ENCODE measurements around the gene SYNDIG1. TPM values are rescaled to one million over a fixed set of nuclear protein-coding genes. Genes with fewer than 3 reads are reported as not detected.
"Not testable (repeated sequence)": the region's sequence is repeated elsewhere in the genome, so short reads cannot be mapped to it uniquely, and the experiment has no call there.

The SYNDIG1 gene
- total and polyA plus RNA-seq, 5 donors from 2014 or later, result not detected

GRCh38 chr20:24506146-24506545 lies 36.7 kb downstream of the SYNDIG1 start:
- Mint-ChIP-seq H3K4me1 (no peaks in the 10 kb centered on the region), H3K27ac (no peak overlapping the region), H3K4me3 (no peak overlapping the region), H3K9me3 (no peaks in the 10 kb centered on the region), H3K36me3 (no peaks in the 10 kb centered on the region), H3K27me3 (peaks cover 4% of the 10 kb centered on the region)
- Histone ChIP-seq H3K4me3 (ENCODE audit: low read depth, low read length) (no peak overlapping the region), H3K36me3 (ENCODE audit: control insufficient read depth, insufficient read depth, low read length) (no peaks in the 10 kb centered on the region), H3K9me3 (ENCODE audit: control insufficient read depth in 2 of 2, low read length in 2 of 2) (no peaks in the 10 kb centered on the region), H3K27ac (ENCODE audit: insufficient read depth, low read length, poor library complexity, severe bottlenecking) (no peak overlapping the region), H3K27me3 (ENCODE audit: control insufficient read depth, insufficient read depth, low read length) (no peaks in the 10 kb centered on the region), H3K4me1 (ENCODE audit: control insufficient read depth, insufficient read depth, low read length, poor library complexity, severe bottlenecking) (no peaks in the 10 kb centered on the region)
- no peak for ATAC-seq (ENCODE audit: low read depth in 2 of 2)
- no peak for DNase-seq

GRCh38 chr20:24506696-24507095 lies 37.3 kb downstream of the SYNDIG1 start:
- H3K4me1 ChIP-seq (ENCODE audit: control insufficient read depth, insufficient read depth, low read length, poor library complexity, severe bottlenecking), result no peaks in the 10 kb centered on the region
- no peak overlapping the region for H3K4me3 Mint-ChIP-seq
- ATAC-seq (ENCODE audit: low read depth in 2 of 2), result no peak
- H3K27ac Mint-ChIP-seq, result no peak overlapping the region
- H3K4me1 Mint-ChIP-seq, result no peaks in the 10 kb centered on the region
- H3K27ac ChIP-seq (ENCODE audit: insufficient read depth, low read length, poor library complexity, severe bottlenecking), result no peak overlapping the region
- no peaks in the 10 kb centered on the region for H3K27me3 ChIP-seq (ENCODE audit: control insufficient read depth, insufficient read depth, low read length)
- DNase-seq, result no peak
- H3K4me3 ChIP-seq (ENCODE audit: low read depth, low read length), result no peak overlapping the region
- H3K27me3 Mint-ChIP-seq, result peaks cover 4% of the 10 kb centered on the region
- H3K36me3 Mint-ChIP-seq, result no peaks in the 10 kb centered on the region
- peaks cover 0 to 1% (median 0%) of the 10 kb centered on the region in 7 donors for H3K9me3 Mint-ChIP-seq
- no peaks in the 10 kb centered on the region for H3K9me3 ChIP-seq (ENCODE audit: control insufficient read depth in 2 of 2, low read length in 2 of 2)
- no peaks in the 10 kb centered on the region for H3K36me3 ChIP-seq (ENCODE audit: control insufficient read depth, insufficient read depth, low read length)

DNA sequence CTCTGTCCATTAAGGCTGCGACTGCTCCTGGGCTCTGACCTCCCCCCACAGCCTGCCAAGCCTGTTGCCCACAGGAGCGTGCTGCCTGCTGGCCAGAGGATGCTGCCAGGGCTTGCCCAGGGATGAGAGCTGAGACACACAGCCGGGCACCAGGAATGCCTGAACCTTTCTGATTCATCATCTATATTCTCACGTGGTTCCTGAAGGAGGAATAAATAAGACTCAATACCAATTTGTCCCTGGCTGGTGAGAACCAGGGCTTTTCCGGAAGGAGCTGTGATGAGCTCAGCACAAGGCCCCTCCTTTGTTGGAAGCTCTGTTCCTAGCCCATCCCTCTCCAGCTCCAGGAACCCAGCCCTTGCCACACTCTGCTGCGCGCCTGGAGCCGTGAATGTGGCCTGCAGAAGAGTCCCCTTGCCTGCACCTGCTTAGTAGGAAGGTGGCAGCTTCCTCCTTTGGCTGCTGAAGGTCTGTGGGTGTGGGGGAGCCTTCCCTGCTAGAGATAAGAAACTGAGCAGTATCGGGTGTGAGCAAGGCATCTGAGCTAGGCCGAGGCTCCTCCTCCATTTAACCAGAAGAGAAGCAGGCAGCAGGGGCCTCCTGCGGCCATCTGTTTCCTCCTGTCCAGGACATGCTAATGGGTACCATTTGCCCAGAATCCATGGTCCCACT lies 37.9 kb downstream of the SYNDIG1 start:
- Mint-ChIP-seq H3K36me3 (no peaks in the 10 kb centered on the region), H3K9me3 (peaks cover 0 to 1% (median 0%) of the 10 kb centered on the region in 7 donors), H3K27me3 (peaks cover 4% of the 10 kb centered on the region), H3K4me1 (no peaks in the 10 kb centered on the region), H3K27ac (no peak overlapping the region), H3K4me3 (no peak overlapping the region)
- H3K27me3 ChIP-seq (ENCODE audit: control insufficient read depth, insufficient read depth, low read length), result no peaks in the 10 kb centered on the region
- no peaks in the 10 kb centered on the region for H3K4me1 ChIP-seq (ENCODE audit: control insufficient read depth, insufficient read depth, low read length, poor library complexity, severe bottlenecking)
- H3K36me3 ChIP-seq (ENCODE audit: control insufficient read depth, insufficient read depth, low read length), result no peaks in the 10 kb centered on the region
- H3K4me3 ChIP-seq (ENCODE audit: low read depth, low read length), result no peak overlapping the region
- no peak overlapping the region for H3K27ac ChIP-seq (ENCODE audit: insufficient read depth, low read length, poor library complexity, severe bottlenecking)
- no peak for ATAC-seq (ENCODE audit: low read depth in 2 of 2)
- no peaks in the 10 kb centered on the region for H3K9me3 ChIP-seq (ENCODE audit: control insufficient read depth in 2 of 2, low read length in 2 of 2)
- no peak for DNase-seq

DNA sequence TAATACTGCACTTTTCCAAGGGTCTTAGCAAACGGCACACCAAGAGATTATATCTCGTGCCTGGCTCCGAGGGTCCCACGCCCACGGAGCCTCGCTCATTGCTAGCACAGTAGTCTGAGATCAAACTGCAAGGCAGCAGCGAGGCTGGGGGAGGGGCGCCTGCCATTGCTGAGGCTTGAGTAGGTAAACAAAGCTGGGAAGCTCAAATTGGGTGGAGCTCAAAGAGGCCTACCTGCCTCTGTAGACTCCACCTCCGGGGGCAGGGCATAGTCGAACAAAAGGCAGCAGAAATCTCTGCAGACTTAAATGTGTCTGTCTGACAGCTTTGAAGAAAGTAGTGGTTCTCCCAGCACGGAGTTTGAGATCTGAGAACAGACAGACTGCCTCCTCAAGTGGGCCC lies 43.0 kb downstream of the SYNDIG1 start:
- ATAC-seq (ENCODE audit: low read depth in 2 of 2); H3K36me3 ChIP-seq (ENCODE audit: control insufficient read depth, insufficient read depth, low read length); H3K27me3 Mint-ChIP-seq; H3K4me1 Mint-ChIP-seq; H3K9me3 ChIP-seq (ENCODE audit: control insufficient read depth in 2 of 2, low read length in 2 of 2); H3K36me3 Mint-ChIP-seq; H3K4me3 ChIP-seq (ENCODE audit: low read depth, low read length); H3K27ac Mint-ChIP-seq; H3K9me3 Mint-ChIP-seq; H3K4me1 ChIP-seq (ENCODE audit: control insufficient read depth, insufficient read depth, low read length, poor library complexity, severe bottlenecking); DNase-seq; H3K27ac ChIP-seq (ENCODE audit: insufficient read depth, low read length, poor library complexity, severe bottlenecking); H3K27me3 ChIP-seq (ENCODE audit: control insufficient read depth, insufficient read depth, low read length): not testable (repeated sequence)
- peak overlapping the region in 1 of 4 donors; percentile 85 for H3K4me3 Mint-ChIP-seq

GRCh38 chr20:24518515-24518914 lies 49.1 kb downstream of the SYNDIG1 start:
- no peak overlapping the region for H3K4me3 Mint-ChIP-seq
- no peak for DNase-seq
- H3K36me3 Mint-ChIP-seq, result no peaks in the 10 kb centered on the region
- H3K36me3 ChIP-seq (ENCODE audit: control insufficient read depth, insufficient read depth, low read length), result no peaks in the 10 kb centered on the region
- no peaks in the 10 kb centered on the region for H3K27me3 Mint-ChIP-seq
- no peaks in the 10 kb centered on the region for H3K9me3 ChIP-seq (ENCODE audit: control insufficient read depth in 2 of 2, low read length in 2 of 2)
- H3K4me1 ChIP-seq (ENCODE audit: control insufficient read depth, insufficient read depth, low read length, poor library complexity, severe bottlenecking), result no peaks in the 10 kb centered on the region
- no peak overlapping the region for H3K4me3 ChIP-seq (ENCODE audit: low read depth, low read length)
- H3K9me3 Mint-ChIP-seq, result peaks cover 0 to 2% (median 0%) of the 10 kb centered on the region in 7 donors
- H3K4me1 Mint-ChIP-seq, result no peaks in the 10 kb centered on the region
- H3K27ac Mint-ChIP-seq, result no peak overlapping the region
- ATAC-seq (ENCODE audit: low read depth in 2 of 2), result no peak
- no peaks in the 10 kb centered on the region for H3K27me3 ChIP-seq (ENCODE audit: control insufficient read depth, insufficient read depth, low read length)
- no peak overlapping the region for H3K27ac ChIP-seq (ENCODE audit: insufficient read depth, low read length, poor library complexity, severe bottlenecking)

DNA sequence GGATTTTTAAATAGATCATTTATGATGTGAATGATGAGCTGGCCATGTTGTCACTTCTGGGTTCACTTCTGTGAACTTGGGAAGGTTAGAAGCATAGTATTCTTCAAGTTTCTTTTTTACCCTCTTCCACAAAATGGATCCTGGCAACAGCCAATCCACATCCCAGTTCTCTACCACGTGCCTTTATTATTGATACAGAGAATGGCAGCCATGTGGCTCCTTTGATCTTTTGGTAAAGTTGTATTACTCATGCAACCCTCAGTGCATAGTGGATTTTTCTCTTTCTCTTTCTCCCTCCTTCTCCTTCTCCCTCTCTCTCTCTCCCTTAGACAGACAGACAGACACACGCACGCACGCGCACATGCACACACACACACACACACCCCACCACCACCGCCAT lies 50.0 kb downstream of the SYNDIG1 start:
- H3K27me3 Mint-ChIP-seq, result no peaks in the 10 kb centered on the region
- Histone ChIP-seq H3K4me1 (ENCODE audit: control insufficient read depth, insufficient read depth, low read length, poor library complexity, severe bottlenecking) (no peaks in the 10 kb centered on the region), H3K27me3 (ENCODE audit: control insufficient read depth, insufficient read depth, low read length) (no peaks in the 10 kb centered on the region), H3K27ac (ENCODE audit: insufficient read depth, low read length, poor library complexity, severe bottlenecking) (no peak overlapping the region), H3K4me3 (ENCODE audit: low read depth, low read length) (no peak overlapping the region), H3K9me3 (ENCODE audit: control insufficient read depth in 2 of 2, low read length in 2 of 2) (no peaks in the 10 kb centered on the region), H3K36me3 (ENCODE audit: control insufficient read depth, insufficient read depth, low read length) (no peaks in the 10 kb centered on the region)
- DNase-seq (no peak), ATAC-seq (ENCODE audit: low read depth in 2 of 2) (no peak)
- H3K36me3 Mint-ChIP-seq, result no peaks in the 10 kb centered on the region
- H3K4me1 Mint-ChIP-seq, result no peaks in the 10 kb centered on the region
- H3K4me3 Mint-ChIP-seq, result no peak overlapping the region
- no peak overlapping the region for H3K27ac Mint-ChIP-seq
- H3K9me3 Mint-ChIP-seq, result peaks cover 0 to 2% (median 0%) of the 10 kb centered on the region in 7 donors

GRCh38 chr20:24521032-24521431 lies 51.6 kb downstream of the SYNDIG1 start:
- Mint-ChIP-seq H3K4me1 (no peaks in the 10 kb centered on the region), H3K9me3 (peaks cover 0 to 2% (median 0%) of the 10 kb centered on the region in 7 donors), H3K36me3 (no peaks in the 10 kb centered on the region), H3K27me3 (no peaks in the 10 kb centered on the region), H3K27ac (no peak overlapping the region), H3K4me3 (no peak overlapping the region)
- no peak overlapping the region for H3K27ac ChIP-seq (ENCODE audit: insufficient read depth, low read length, poor library complexity, severe bottlenecking)
- H3K9me3 ChIP-seq (ENCODE audit: control insufficient read depth in 2 of 2, low read length in 2 of 2), result no peaks in the 10 kb centered on the region
- no peaks in the 10 kb centered on the region for H3K27me3 ChIP-seq (ENCODE audit: control insufficient read depth, insufficient read depth, low read length)
- DNase-seq (no peak), ATAC-seq (ENCODE audit: low read depth in 2 of 2) (no peak)
- no peaks in the 10 kb centered on the region for H3K4me1 ChIP-seq (ENCODE audit: control insufficient read depth, insufficient read depth, low read length, poor library complexity, severe bottlenecking)
- H3K36me3 ChIP-seq (ENCODE audit: control insufficient read depth, insufficient read depth, low read length), result no peaks in the 10 kb centered on the region
- no peak overlapping the region for H3K4me3 ChIP-seq (ENCODE audit: low read depth, low read length)

Data from CD4-positive, CD25-positive, alpha-beta regulatory T cell (primary cell).